EH (cell line): ENCODE measurements around the gene ATF1.
"Not testable (repeated sequence)": the region's sequence is repeated elsewhere in the genome, so short reads cannot be mapped to it uniquely, and the experiment has no call there.

Source experiments
- DNase-seq: peaks from one replicate; pipeline ENCODE4 v3.0.0-alpha.2; 2015; ENCODE audit warnings: low read depth

The ATF1 gene

GRCh38 chr12:50751948-50752721 is 11.8 kb upstream of the ATF1 start:
- peak; percentile 19 for DNase-seq

GRCh38 chr12:50753232-50753769 is 10.6 kb upstream of the ATF1 start:
- no peak for DNase-seq

- peak; percentile 57 for DNase-seq
Measured at GRCh38 chr12:50764286-50765094, 589 bp downstream of the ATF1 start.

GRCh38 chr12:50765095-50765911 is 1.4 kb downstream of the ATF1 start:
- peak; percentile 63 for DNase-seq

- DNase-seq: no peak
Measured at GRCh38 chr12:50768391-50768790, 4.5 kb downstream of the ATF1 start.

GRCh38 chr12:50768813-50769212 is 4.9 kb downstream of the ATF1 start:
- DNase-seq: not testable (repeated sequence)

- DNase-seq: no peak
Measured at GRCh38 chr12:50771409-50771808, 7.5 kb downstream of the ATF1 start.

GRCh38 chr12:50772470-50772869 is 8.6 kb downstream of the ATF1 start:
- DNase-seq: no peak

- no peak for DNase-seq
Measured at GRCh38 chr12:50772877-50773276, 9.0 kb downstream of the ATF1 start.

- DNase-seq: no peak
Measured at GRCh38 chr12:50775251-50775650, 11.3 kb downstream of the ATF1 start.

- DNase-seq: no peak
Measured at GRCh38 chr12:50776749-50777728, 13.1 kb downstream of the ATF1 start.

- DNase-seq: no peak
Measured at GRCh38 chr12:50778663-50779590, 15.0 kb downstream of the ATF1 start.

GRCh38 chr12:50780013-50780412 is 16.1 kb downstream of the ATF1 start:
- no peak for DNase-seq

- no peak for DNase-seq
Measured at GRCh38 chr12:50784501-50784900, 20.6 kb downstream of the ATF1 start.

- DNase-seq: peak; percentile 24
Measured at GRCh38 chr12:50785406-50786001, 21.6 kb downstream of the ATF1 start.

GRCh38 chr12:50786498-50787231 is 22.8 kb downstream of the ATF1 start:
- DNase-seq: peak; percentile 94

GRCh38 chr12:50787618-50788017 is 23.7 kb downstream of the ATF1 start:
- no peak for DNase-seq

- DNase-seq: peak; percentile 97
Measured at GRCh38 chr12:50788561-50788960, 24.7 kb downstream of the ATF1 start.

- DNase-seq: peak; percentile 18
Measured at GRCh38 chr12:50790081-50790480, 26.2 kb downstream of the ATF1 start.
